Loucy (cell line): ENCODE data around the gene RNU2-1.

Experiments used
- EZH2phosphoT487 ChIP-seq: fragments of 200-600 bp; IDR thresholded peaks from 2 replicates; pipeline ENCODE4 v1.6.1; 2018; ENCODE audit warnings: antibody characterized with exemption, mild to moderate bottlenecking, moderate library complexity, borderline replicate concordance
- TF ChIP-seq, protein P1 (sequence below): fragments of 200-600 bp; sonication (generic); conservative IDR thresholded peaks from 2 replicates; pipeline ENCODE4 v1.5.1; 2014; ENCODE audit warnings: mild to moderate bottlenecking, antibody characterized with exemption, low read length

GRCh38 chr17:43219746-43220380 is 13.9 kb downstream of the RNU2-1 start:
- TF ChIP-seq, protein P1, sequence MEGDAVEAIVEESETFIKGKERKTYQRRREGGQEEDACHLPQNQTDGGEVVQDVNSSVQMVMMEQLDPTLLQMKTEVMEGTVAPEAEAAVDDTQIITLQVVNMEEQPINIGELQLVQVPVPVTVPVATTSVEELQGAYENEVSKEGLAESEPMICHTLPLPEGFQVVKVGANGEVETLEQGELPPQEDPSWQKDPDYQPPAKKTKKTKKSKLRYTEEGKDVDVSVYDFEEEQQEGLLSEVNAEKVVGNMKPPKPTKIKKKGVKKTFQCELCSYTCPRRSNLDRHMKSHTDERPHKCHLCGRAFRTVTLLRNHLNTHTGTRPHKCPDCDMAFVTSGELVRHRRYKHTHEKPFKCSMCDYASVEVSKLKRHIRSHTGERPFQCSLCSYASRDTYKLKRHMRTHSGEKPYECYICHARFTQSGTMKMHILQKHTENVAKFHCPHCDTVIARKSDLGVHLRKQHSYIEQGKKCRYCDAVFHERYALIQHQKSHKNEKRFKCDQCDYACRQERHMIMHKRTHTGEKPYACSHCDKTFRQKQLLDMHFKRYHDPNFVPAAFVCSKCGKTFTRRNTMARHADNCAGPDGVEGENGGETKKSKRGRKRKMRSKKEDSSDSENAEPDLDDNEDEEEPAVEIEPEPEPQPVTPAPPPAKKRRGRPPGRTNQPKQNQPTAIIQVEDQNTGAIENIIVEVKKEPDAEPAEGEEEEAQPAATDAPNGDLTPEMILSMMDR: no peak
- TF ChIP-seq EZH2phosphoT487: no peak
